HG03442 (cell line): Measurements from ENCODE around the gene TMEM87A.
"Not testable (repeated sequence)": the region's sequence is repeated elsewhere in the genome, so short reads cannot be mapped to it uniquely, and the experiment has no call there.

Source experiments
- ATAC-seq: cut with Tn5 transposase; IDR thresholded peaks from one replicate; pipeline ENCODE4 v1.9.1; 2021; ENCODE audit warnings: mild to moderate bottlenecking, moderate library complexity; ENCODE audit not compliant: unreplicated experiment

The TMEM87A gene

GRCh38 chr15:42272939-42273899, at the start of gene TMEM87A, which contains the start of gene GANC:
TSS of gene TMEM87A (minus strand) at chr15:42273433. CDS start at chr15:42273398, 35 bp downstream.
TSS of gene GANC (plus strand) at chr15:42273201. CDS start at chr15:42274482, 1,281 bp downstream.
- peak; percentile 90 for ATAC-seq

- no peak for ATAC-seq
Measured at GRCh38 chr15:42319206-42319605, 46.0 kb upstream of the TMEM87A start.

- not testable (repeated sequence) for ATAC-seq
Measured at GRCh38 chr15:42316282-42316805, 43.1 kb upstream of the TMEM87A start.

GRCh38 chr15:42315521-42315920, 42.3 kb upstream of the TMEM87A start:
- ATAC-seq = no peak

- ATAC-seq = no peak
Measured at GRCh38 chr15:42314818-42315217, 41.6 kb upstream of the TMEM87A start.

- ATAC-seq = no peak
Measured at GRCh38 chr15:42313463-42313862, 40.2 kb upstream of the TMEM87A start.

GRCh38 chr15:42306681-42307080, 33.4 kb upstream of the TMEM87A start:
- no peak for ATAC-seq

GRCh38 chr15:42301004-42301403, 27.8 kb upstream of the TMEM87A start:
- not testable (repeated sequence) for ATAC-seq

- ATAC-seq = no peak
Measured at GRCh38 chr15:42289166-42289565, 15.9 kb upstream of the TMEM87A start.

- ATAC-seq = no peak
Measured at GRCh38 chr15:42287931-42288330, 14.7 kb upstream of the TMEM87A start.

- ATAC-seq = no peak
Measured at GRCh38 chr15:42286445-42287029, 13.3 kb upstream of the TMEM87A start.

- no peak for ATAC-seq
Measured at GRCh38 chr15:42285034-42285433, 11.8 kb upstream of the TMEM87A start.

- ATAC-seq = no peak
Measured at GRCh38 chr15:42284551-42284950, 11.3 kb upstream of the TMEM87A start.

- no peak for ATAC-seq
Measured at GRCh38 chr15:42283671-42284070, 10.4 kb upstream of the TMEM87A start.

- no peak for ATAC-seq
Measured at GRCh38 chr15:42282926-42283325, 9.7 kb upstream of the TMEM87A start.

- ATAC-seq = no peak
Measured at GRCh38 chr15:42282344-42282743, 9.1 kb upstream of the TMEM87A start.

GRCh38 chr15:42279234-42279723, 6.0 kb upstream of the TMEM87A start:
- no peak for ATAC-seq

GRCh38 chr15:42276762-42277161, 3.5 kb upstream of the TMEM87A start:
- no peak for ATAC-seq

- no peak for ATAC-seq
Measured at GRCh38 chr15:42275780-42276391, 2.7 kb upstream of the TMEM87A start.

GRCh38 chr15:42274702-42274989, 1.4 kb upstream of the TMEM87A start:
- no peak for ATAC-seq
